Measurements from ENCODE around the gene C14orf119. TPM values are rescaled to one million over a fixed set of nuclear protein-coding genes. Genes with fewer than 3 reads are reported as not detected.

C14orf119 gene
- total and polyA plus RNA-seq, 8 donors: 1.8 to 51.8 (median 25.2) TPM; not detected in 1

DNA sequence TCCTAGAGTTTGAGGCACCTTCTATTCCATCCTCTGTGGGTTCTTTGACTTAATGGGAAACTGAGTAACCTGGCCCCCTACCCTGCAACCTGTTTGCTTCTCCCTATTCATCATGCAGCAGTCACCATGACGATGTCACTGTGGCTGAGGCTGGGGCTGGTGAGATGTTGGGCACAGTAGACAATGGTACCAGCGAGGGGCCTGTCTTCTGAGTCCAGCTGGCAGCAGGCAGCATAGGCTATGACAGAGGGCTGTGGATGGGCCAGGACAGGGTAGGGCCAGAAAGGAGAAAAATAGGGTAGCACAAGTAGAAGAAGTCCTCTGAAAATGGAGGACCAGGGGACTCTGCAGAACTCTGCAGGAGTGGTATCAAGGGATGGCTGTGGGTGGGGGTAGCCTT, 7.5 kb downstream of the C14orf119 start:
- intact Hi-C loops (cut with DNase I; ENCODE audit: low total_unique reads): no loop called here
- H3K4me3 ChIP-seq: no peak overlapping the region
- H3K36me3 ChIP-seq: peaks cover 0 to 19% (median 17%) of the 10 kb centered on the region in 4 donors
- peaks cover 8 to 31% (median 21%) of the 10 kb centered on the region in 4 donors for H3K4me1 ChIP-seq
- no peaks in the 10 kb centered on the region for H3K9me3 ChIP-seq
- H3K27me3 ChIP-seq: no peaks in the 10 kb centered on the region
- TF ChIP-seq, protein P1, sequence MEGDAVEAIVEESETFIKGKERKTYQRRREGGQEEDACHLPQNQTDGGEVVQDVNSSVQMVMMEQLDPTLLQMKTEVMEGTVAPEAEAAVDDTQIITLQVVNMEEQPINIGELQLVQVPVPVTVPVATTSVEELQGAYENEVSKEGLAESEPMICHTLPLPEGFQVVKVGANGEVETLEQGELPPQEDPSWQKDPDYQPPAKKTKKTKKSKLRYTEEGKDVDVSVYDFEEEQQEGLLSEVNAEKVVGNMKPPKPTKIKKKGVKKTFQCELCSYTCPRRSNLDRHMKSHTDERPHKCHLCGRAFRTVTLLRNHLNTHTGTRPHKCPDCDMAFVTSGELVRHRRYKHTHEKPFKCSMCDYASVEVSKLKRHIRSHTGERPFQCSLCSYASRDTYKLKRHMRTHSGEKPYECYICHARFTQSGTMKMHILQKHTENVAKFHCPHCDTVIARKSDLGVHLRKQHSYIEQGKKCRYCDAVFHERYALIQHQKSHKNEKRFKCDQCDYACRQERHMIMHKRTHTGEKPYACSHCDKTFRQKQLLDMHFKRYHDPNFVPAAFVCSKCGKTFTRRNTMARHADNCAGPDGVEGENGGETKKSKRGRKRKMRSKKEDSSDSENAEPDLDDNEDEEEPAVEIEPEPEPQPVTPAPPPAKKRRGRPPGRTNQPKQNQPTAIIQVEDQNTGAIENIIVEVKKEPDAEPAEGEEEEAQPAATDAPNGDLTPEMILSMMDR (IDR thresholded peaks at IDR 0.05): no peak
- TF ChIP-seq POLR2A (IDR thresholded peaks at IDR 0.05): no peak
- TF ChIP-seq EP300 (IDR thresholded peaks at IDR 0.05): no peak
- no peak for TF ChIP-seq POLR2AphosphoS5 (IDR thresholded peaks at IDR 0.05)
- WGBS, 5 donors: 81 to 92% (median 88%) methylated on average over 2 of the region's 2 CpGs
- no peak overlapping the region for H3K27ac ChIP-seq
- DNase-seq: no peak

DNA sequence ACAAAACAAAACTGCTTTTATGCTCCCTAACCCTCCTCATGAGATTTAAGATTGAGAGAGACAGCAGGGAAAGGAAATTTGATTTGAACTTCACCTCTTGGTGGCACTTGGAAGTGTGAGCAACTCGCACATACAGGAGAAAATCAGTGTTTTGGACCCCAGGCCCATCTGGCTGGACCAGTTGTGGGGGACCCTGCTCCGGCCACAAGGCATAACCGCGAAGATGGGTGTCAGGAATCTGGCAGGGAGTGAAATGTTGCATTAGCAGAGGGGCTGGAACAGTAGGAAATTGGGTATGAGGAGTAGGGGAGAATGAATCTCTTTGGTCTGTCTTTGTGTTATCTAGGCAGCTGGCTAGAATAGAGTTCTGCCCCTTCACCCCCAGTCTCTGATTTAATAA, 8.3 kb downstream of the C14orf119 start:
- Histone ChIP-seq H3K4me3 (no peak overlapping the region), H3K4me1 (peaks cover 8 to 23% (median 14%) of the 10 kb centered on the region in 4 donors), H3K9me3 (no peaks in the 10 kb centered on the region), H3K36me3 (peaks cover 0 to 11% (median 9%) of the 10 kb centered on the region in 4 donors), H3K27ac (no peak overlapping the region), H3K27me3 (no peaks in the 10 kb centered on the region)
- intact Hi-C loops (cut with DNase I; ENCODE audit: low total_unique reads): no loop called here
- no peak for TF ChIP-seq POLR2AphosphoS5 (IDR thresholded peaks at IDR 0.05)
- no peak for TF ChIP-seq EP300 (IDR thresholded peaks at IDR 0.05)
- TF ChIP-seq, protein P1 (IDR thresholded peaks at IDR 0.05): no peak
- no peak for TF ChIP-seq POLR2A (IDR thresholded peaks at IDR 0.05)
- 82 to 97% (median 87%) methylated on average over 4 of the region's 4 CpGs for WGBS, 5 donors
- no peak for DNase-seq

DNA sequence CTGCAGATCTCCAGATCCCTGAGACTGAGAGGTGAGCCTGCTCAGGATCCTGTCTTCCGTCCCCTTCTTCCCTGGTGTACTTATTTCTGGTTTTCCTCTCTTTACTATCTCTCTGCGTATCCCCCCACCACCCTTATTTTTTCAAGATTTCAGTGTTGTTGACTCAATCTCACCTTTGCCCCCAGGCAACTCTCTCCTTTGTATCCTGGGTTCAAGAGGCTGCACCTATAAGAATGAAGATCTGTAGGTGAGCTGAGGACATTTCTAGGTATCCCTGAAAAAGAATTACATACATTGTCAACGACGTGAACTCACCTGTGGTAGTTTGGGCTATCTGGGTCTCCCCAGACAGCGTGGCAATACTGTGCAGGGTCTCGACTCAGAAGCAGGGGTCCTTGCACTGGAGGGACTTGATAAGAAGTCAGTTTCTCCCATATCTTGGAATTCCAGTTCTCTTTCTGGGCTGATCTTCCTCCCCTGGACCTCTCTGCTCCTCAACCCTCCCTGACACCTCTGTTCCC, 8.8 kb downstream of the C14orf119 start:
- 65 to 75% (median 70%) methylated on average over 6 of the region's 6 CpGs for WGBS, 5 donors
- H3K9me3 ChIP-seq: no peaks in the 10 kb centered on the region
- intact Hi-C loops (cut with DNase I; ENCODE audit: low total_unique reads): no loop called here
- H3K36me3 ChIP-seq: peaks cover 0 to 6% (median 4%) of the 10 kb centered on the region in 4 donors
- peaks cover 7 to 18% (median 9%) of the 10 kb centered on the region in 4 donors for H3K4me1 ChIP-seq
- no peak overlapping the region for H3K4me3 ChIP-seq
- no peak overlapping the region for H3K27ac ChIP-seq
- TF ChIP-seq POLR2A (IDR thresholded peaks at IDR 0.05): no peak
- TF ChIP-seq POLR2AphosphoS5 (IDR thresholded peaks at IDR 0.05): no peak
- TF ChIP-seq, protein P1 (IDR thresholded peaks at IDR 0.05): no peak
- no peak for TF ChIP-seq EP300 (IDR thresholded peaks at IDR 0.05)
- no peak for DNase-seq
- H3K27me3 ChIP-seq: no peaks in the 10 kb centered on the region

DNA sequence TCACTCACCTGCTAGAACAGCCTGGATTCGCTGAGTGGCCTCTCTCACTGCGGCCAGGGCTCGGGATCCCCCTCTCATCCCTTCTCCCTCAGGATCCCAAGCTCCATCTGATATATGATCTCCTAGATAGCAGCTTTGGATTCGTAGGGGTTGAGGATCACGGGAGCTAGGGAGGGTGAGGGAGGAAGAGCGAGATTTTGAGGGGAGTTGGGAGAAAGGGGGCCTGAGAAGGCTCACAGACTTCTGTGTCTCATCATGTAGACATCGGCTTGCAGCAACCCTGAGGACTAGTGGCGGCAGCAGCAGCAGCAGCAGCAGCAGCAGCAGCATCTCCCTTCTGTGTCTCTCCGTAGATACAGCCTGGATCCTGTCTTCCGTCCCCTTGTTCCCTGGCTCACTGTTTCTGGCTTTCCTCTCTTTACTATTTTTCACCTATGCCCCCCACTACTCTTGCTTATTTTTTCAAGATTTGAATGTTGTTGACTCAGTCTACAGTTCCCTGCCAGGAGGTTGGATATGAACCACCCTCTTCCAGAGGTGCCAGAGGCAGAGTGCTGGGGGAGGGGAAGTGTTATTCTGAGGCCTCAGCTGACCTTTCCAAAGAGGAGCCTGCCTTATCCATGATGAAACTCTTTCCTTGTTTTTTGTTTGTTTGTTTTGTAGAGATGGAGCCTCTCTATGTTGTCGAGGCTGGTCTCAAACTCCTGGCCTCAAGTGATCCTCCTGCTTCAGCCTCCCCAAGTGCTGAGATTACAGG, 9.5 kb downstream of the C14orf119 start, which contains the start of gene CIROP:
Gene CIROP, minus strand, starts transcription at position 399 of the 757 bp plus-strand sequence. Its CDS starts 69 bp downstream, at position 330.
- DNase-seq: no peak
- Histone ChIP-seq H3K9me3 (no peaks in the 10 kb centered on the region), H3K36me3 (no peaks in the 10 kb centered on the region), H3K27ac (no peak within 1 kb of the TSS), H3K27me3 (peaks cover 0 to 2% (median 0%) of the 10 kb centered on the region in 3 donors), H3K4me1 (peaks cover under 1 to 11% (median 3%) of the 10 kb centered on the region in 4 donors), H3K4me3 (no peak within 1 kb of the TSS)
- no peak for TF ChIP-seq POLR2AphosphoS5 (IDR thresholded peaks at IDR 0.05)
- TF ChIP-seq, protein P1 (IDR thresholded peaks at IDR 0.05): no peak
- TF ChIP-seq EP300 (IDR thresholded peaks at IDR 0.05): no peak
- no peak for TF ChIP-seq POLR2A (IDR thresholded peaks at IDR 0.05)
- WGBS, 5 donors: 41 to 61% (median 46%) methylated on average over 11 of the region's 11 CpGs
- intact Hi-C loops (cut with DNase I; ENCODE audit: low total_unique reads): no loop called here

Measured in stomach (tissue), 9 donors.